ENCODE measurements around the gene RAB6D. TPM values are rescaled to one million over a fixed set of nuclear protein-coding genes. Genes with fewer than 3 reads are reported as not detected.
"Not testable (repeated sequence)": the region's sequence is repeated elsewhere in the genome, so short reads cannot be mapped to it uniquely, and the experiment has no call there.

Gene RAB6D
- total RNA-seq, 1 experiment from 2014 or later: 0.22 TPM

DNA sequence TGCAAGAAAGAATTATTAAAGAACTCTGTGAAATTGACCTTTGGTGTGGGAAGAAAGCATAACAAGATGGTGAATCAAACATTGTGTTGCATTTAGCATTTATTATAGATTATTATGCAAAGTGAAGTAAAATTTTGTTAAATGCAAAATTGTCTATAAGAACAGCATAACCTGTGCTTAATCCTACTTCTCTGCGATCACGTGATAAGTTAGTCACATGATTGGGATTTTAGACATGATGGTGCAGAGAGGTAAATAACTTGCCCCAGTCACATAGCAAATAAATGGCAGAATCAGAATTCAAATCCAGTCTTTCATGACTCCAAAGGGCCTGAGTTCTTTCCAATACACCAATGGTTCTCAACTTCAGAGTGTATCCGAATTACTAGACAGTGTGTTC, 31.3 kb downstream of the RAB6D start:
- CTCF ChIA-PET; H3K27ac Mint-ChIP-seq; H3K9me3 Mint-ChIP-seq; H3K4me3 Mint-ChIP-seq; DNase-seq (ENCODE audit: low spot score); ATAC-seq; H3K36me3 Mint-ChIP-seq; POLR2A ChIA-PET: not testable (repeated sequence)
- peak; percentile 38; the same call in 1 of the 2 replicates for TF ChIP-seq USF2 (CRISPR knock-in tag; IDR thresholded peaks at IDR 0.05)
- Mint-ChIP-seq H3K27me3 (ENCODE audit: low read depth) (peaks cover 25% of the 10 kb centered on the region), H3K4me1 (peaks cover 12% of the 10 kb centered on the region)

DNA sequence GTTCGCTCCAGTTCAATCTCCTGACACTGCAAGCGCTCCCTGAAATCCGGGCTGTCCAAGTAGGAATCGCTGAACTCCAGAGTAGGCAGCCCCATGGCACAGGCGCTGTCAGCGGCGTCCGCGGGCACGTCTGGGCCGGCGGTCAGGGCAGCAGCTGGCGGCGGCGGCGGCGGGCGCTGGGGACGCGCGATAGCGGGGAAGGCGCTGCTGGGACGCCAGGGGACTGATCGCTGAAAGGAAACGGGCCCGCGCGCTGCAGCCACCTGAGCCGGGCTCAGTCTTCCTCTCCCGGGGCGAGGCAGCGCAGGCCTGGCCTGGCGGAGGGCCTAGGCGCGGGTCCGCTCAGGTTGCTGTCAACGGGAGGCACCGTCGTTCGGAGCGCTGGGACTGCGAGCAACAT, 33.0 kb downstream of the RAB6D start:
- DNase-seq (ENCODE audit: low spot score) (peak; percentile 76), ATAC-seq (peak; percentile 98)
- CTCF ChIA-PET: interaction anchor here (0.5 kb wide), 1 partner anchor 65 kb away, joined by 3 read pairs; no protein-coding TSS in a partner anchor
- H3K9me3 Mint-ChIP-seq, H3K27ac Mint-ChIP-seq, POLR2A ChIA-PET, H3K36me3 Mint-ChIP-seq: not testable (repeated sequence)
- Mint-ChIP-seq H3K4me3 (peak overlapping the region; percentile 63), H3K27me3 (ENCODE audit: low read depth) (peaks cover 30% of the 10 kb centered on the region), H3K4me1 (peaks cover 12% of the 10 kb centered on the region)

- Mint-ChIP-seq H3K9me3 (peaks cover 37% of the 10 kb centered on the region), H3K27ac (no peak overlapping the region), H3K27me3 (ENCODE audit: low read depth) (no peaks in the 10 kb centered on the region; the same call in 1 of the 2 replicates), H3K36me3 (peaks cover 9% of the 10 kb centered on the region), H3K4me3 (no peak overlapping the region), H3K4me1 (no peaks in the 10 kb centered on the region)
- TF ChIP-seq, protein P1, sequence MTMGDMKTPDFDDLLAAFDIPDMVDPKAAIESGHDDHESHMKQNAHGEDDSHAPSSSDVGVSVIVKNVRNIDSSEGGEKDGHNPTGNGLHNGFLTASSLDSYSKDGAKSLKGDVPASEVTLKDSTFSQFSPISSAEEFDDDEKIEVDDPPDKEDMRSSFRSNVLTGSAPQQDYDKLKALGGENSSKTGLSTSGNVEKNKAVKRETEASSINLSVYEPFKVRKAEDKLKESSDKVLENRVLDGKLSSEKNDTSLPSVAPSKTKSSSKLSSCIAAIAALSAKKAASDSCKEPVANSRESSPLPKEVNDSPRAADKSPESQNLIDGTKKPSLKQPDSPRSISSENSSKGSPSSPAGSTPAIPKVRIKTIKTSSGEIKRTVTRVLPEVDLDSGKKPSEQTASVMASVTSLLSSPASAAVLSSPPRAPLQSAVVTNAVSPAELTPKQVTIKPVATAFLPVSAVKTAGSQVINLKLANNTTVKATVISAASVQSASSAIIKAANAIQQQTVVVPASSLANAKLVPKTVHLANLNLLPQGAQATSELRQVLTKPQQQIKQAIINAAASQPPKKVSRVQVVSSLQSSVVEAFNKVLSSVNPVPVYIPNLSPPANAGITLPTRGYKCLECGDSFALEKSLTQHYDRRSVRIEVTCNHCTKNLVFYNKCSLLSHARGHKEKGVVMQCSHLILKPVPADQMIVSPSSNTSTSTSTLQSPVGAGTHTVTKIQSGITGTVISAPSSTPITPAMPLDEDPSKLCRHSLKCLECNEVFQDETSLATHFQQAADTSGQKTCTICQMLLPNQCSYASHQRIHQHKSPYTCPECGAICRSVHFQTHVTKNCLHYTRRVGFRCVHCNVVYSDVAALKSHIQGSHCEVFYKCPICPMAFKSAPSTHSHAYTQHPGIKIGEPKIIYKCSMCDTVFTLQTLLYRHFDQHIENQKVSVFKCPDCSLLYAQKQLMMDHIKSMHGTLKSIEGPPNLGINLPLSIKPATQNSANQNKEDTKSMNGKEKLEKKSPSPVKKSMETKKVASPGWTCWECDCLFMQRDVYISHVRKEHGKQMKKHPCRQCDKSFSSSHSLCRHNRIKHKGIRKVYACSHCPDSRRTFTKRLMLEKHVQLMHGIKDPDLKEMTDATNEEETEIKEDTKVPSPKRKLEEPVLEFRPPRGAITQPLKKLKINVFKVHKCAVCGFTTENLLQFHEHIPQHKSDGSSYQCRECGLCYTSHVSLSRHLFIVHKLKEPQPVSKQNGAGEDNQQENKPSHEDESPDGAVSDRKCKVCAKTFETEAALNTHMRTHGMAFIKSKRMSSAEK (CRISPR knock-in tag; IDR thresholded peaks at IDR 0.05; ENCODE audit: borderline replicate concordance): no peak
- TF ChIP-seq SOX15 (CRISPR knock-in tag; IDR thresholded peaks at IDR 0.05) (no peak), ZNF416 (CRISPR knock-in tag; IDR thresholded peaks at IDR 0.05) (no peak), NFYB (CRISPR knock-in tag; conservative IDR thresholded peaks at IDR 0.05; ENCODE audit: low read depth) (no peak), NFE2L1 (CRISPR knock-in tag; IDR thresholded peaks at IDR 0.05) (no peak), RORB (CRISPR knock-in tag; IDR thresholded peaks at IDR 0.05) (no peak), ZNF425 (CRISPR knock-in tag; conservative IDR thresholded peaks at IDR 0.05) (no peak), IRF2 (CRISPR knock-in tag; IDR thresholded peaks at IDR 0.05; ENCODE audit: borderline replicate concordance, low read depth) (no peak), ERG (CRISPR knock-in tag; IDR thresholded peaks at IDR 0.05) (no peak), MYBL2 (CRISPR knock-in tag; IDR thresholded peaks at IDR 0.05) (no peak)
- TF ChIP-seq, protein P2, sequence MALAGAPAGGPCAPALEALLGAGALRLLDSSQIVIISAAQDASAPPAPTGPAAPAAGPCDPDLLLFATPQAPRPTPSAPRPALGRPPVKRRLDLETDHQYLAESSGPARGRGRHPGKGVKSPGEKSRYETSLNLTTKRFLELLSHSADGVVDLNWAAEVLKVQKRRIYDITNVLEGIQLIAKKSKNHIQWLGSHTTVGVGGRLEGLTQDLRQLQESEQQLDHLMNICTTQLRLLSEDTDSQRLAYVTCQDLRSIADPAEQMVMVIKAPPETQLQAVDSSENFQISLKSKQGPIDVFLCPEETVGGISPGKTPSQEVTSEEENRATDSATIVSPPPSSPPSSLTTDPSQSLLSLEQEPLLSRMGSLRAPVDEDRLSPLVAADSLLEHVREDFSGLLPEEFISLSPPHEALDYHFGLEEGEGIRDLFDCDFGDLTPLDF (CRISPR knock-in tag; IDR thresholded peaks at IDR 0.05): no peak
- DNase-seq (ENCODE audit: low spot score) (no peak), ATAC-seq (no peak)
- ChIA-PET CTCF (no interaction called here), POLR2A (no interaction called here)
Measured at GRCh38 chr2:131322209-131322608, 41.8 kb downstream of the RAB6D start.

GRCh38 chr2:131321344-131321743, 42.6 kb downstream of the RAB6D start:
- POLR2A ChIA-PET; H3K36me3 Mint-ChIP-seq; CTCF ChIA-PET; H3K27ac Mint-ChIP-seq; ATAC-seq; H3K4me1 Mint-ChIP-seq; H3K27me3 Mint-ChIP-seq (ENCODE audit: low read depth); DNase-seq (ENCODE audit: low spot score); H3K4me3 Mint-ChIP-seq: not testable (repeated sequence)
- H3K9me3 Mint-ChIP-seq: peaks cover 37% of the 10 kb centered on the region

DNA sequence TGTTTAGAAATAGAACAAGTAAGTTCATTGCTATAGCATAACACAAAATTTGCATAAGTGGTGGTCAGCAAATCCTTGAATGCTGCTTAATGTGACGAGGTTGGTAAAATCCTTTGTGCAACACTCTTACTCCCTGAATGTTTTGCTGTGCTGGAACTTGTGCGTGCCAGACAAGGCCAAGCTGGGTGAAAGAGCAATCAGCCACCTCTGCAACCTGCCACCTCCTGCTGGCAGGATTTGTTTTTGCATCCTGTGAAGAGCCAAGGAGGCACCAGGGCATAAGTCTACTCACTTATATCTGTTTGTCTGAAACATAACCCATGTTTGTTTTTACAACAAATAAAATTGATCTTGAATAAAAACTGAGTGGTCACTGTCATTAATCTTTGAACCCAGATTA, 53.0 kb downstream of the RAB6D start:
- H3K27me3 Mint-ChIP-seq (ENCODE audit: low read depth); H3K27ac Mint-ChIP-seq; H3K9me3 Mint-ChIP-seq; H3K4me3 Mint-ChIP-seq; POLR2A ChIA-PET; H3K4me1 Mint-ChIP-seq; H3K36me3 Mint-ChIP-seq; ATAC-seq: not testable (repeated sequence)
- DNase-seq (ENCODE audit: low spot score): peak; percentile 17
- CTCF ChIA-PET: interaction anchor here (1.0 to 1.2 kb wide), 2 partner anchors 11 to 157 kb away, joined by 4 to 5 read pairs; no protein-coding TSS in a partner anchor
